Muscle of arm (tissue), 12 donors: ENCODE results near the gene GPC6. TPM values are rescaled to one million over a fixed set of nuclear protein-coding genes. Genes with fewer than 3 reads are reported as not detected.
"Not testable (repeated sequence)": the region's sequence is repeated elsewhere in the genome, so short reads cannot be mapped to it uniquely, and the experiment has no call there.

Experiments used
- DNase-seq: peaks from one replicate; pipeline ENCODE4 v3.0.0-alpha.2; 2013
- polyA plus RNA-seq, 12 donors: library from polyadenylated mRNA; unstranded; fragments of 120-200 nt; gene quantifications; one replicate each; pipeline ENCODE4 v1.2.1, GENCODE V29; 2013; ENCODE audit not compliant: insufficient read length in 12 of 12

The GPC6 gene
- polyA plus RNA-seq, 12 donors: 11.5 to 24.7 (median 15.3) TPM; not detected in 1

- DNase-seq: no peak
Measured at GRCh38 chr13:93316841-93317240, 90.2 kb downstream of the GPC6 start.

GRCh38 chr13:93318534-93319254 lies 92.1 kb downstream of the GPC6 start:
- DNase-seq: no peak

GRCh38 chr13:93320942-93321341 lies 94.3 kb downstream of the GPC6 start:
- no peak for DNase-seq

DNA sequence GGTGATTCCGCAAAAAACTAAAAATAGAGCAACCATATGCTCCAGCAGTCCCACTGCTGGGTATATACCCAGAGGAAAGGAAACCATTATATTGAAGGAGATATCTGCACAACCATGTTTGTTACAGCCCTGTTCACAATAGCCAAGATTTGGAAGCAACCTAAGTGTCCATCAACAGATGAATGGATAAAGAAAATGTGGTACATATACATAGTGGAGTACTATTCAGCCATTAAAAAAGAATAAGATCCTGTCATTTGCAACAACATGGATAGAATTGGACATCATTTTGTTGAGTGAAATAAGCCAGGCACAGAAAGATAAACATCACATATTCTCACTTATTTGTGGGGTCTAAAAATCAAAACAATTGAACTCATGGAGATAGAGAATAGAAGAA lies 97.3 kb downstream of the GPC6 start:
- DNase-seq: not testable (repeated sequence)

GRCh38 chr13:93325303-93326233 lies 99.0 kb downstream of the GPC6 start:
- no peak for DNase-seq

- no peak for DNase-seq
Measured at GRCh38 chr13:93326234-93326811, 99.7 kb downstream of the GPC6 start.

GRCh38 chr13:93328943-93329342 lies 102.3 kb downstream of the GPC6 start:
- DNase-seq: no peak

DNA sequence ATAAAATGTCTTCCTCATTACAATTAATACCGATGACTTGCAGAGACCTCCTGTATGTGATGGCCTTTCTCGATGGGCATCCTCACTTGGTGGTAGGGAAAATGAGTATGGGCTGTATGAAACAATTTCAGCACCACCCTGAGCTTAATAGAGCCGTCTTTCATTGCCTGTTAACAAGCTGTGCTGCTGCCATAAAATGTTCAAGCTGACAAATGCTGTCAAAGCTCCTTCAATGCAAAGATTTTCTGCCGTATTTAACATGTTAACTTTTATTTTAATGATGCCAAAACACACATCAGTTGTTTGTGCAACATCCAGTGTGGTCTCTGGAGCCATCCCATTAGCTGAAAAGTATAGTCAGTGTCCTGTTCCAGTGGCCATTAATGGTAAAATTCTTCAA lies 110.1 kb downstream of the GPC6 start:
- DNase-seq: no peak

DNA sequence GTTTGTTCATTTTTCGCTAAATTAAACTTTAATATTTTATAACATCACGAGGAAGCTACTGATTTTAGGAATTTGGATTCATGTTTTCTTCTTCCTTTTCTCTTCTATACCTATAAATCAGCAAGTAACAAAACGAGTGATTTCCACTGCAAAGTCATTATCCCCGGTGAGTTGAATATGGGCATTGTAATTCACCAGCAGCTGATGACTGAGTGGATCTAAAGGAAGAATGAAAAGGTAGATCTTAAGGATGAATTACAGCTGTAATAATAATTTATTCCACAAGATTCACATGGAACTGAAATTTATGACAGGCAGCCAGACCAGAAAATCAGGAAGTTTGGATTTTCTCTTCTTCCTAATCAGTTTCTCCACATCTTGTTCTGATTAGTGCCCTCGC lies 111.4 kb downstream of the GPC6 start:
- DNase-seq: no peak

DNA sequence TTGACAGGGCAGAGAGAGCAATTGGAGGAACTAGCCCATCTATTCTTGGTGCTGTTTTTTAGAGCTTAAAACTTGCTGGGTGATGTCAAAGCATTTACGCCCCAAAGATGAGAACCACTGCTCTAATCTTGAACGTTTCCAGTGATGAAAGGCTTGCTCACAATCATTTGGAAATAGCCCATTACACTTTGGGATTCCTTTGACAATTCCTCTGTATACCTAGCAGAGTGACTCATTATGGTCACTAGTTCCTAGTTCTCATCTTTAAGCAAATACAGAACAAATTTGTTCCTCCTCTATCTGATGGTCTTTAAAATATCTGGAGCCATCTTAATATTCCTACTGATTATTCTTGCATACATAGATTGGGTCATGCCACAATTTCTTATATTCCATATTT lies 112.3 kb downstream of the GPC6 start:
- DNase-seq: no peak

DNA sequence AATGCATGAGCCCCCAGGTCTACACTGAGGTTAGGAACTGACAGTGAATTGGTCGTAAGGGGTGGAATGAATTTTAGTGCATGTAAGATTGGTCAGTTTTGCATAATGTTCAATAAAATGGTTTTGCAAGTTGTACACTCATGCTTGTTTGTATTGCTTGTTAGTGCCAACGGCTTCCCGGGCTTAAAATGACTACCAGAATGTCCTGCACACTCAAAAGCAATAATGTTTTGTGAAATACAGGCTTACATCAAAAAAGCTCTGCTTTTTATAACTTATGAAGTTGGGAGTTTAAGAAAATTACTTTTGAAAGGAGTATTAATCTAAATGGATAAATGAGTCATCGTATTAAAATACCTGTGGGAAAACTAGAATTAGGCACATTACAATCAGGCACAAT lies 112.9 kb downstream of the GPC6 start:
- no peak for DNase-seq

DNA sequence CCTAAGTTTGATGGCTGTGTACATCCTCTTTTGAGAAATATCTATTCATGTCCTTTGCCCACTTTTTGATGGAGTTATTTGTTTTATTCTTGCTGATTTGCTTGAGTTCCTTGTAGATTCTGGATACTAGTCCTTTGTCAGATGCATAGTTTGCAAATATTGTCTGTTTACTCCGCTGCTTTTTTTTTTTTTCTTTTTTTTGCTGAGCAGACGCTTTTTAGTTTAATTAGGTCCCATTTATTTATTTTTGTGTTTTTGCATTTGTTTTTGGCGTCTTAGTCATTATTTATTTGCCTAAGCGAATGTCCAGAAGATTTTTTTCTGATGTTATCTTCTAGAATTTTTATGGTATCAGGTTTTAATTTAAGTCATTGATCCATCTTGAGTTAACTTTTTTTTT lies 114.9 kb downstream of the GPC6 start:
- DNase-seq: no peak

DNA sequence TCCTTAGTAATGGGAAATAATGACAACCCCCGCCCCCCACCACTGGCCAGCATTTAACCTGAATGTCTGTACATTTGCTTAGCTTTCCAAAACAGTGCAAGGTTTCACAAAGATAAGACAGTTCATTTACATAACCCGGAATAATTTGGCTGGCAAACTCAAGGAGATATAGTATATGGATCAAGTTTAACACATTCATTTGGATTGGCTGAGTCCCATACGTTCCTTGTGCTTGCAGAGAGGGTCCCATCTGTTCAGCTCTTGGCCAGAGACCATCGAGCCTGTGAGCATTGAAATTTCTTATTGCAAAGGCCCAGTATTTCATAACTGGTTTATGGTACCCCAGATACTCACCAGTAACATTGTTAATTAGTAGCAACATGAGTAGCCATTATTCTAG lies 116.5 kb downstream of the GPC6 start:
- DNase-seq: no peak

DNA sequence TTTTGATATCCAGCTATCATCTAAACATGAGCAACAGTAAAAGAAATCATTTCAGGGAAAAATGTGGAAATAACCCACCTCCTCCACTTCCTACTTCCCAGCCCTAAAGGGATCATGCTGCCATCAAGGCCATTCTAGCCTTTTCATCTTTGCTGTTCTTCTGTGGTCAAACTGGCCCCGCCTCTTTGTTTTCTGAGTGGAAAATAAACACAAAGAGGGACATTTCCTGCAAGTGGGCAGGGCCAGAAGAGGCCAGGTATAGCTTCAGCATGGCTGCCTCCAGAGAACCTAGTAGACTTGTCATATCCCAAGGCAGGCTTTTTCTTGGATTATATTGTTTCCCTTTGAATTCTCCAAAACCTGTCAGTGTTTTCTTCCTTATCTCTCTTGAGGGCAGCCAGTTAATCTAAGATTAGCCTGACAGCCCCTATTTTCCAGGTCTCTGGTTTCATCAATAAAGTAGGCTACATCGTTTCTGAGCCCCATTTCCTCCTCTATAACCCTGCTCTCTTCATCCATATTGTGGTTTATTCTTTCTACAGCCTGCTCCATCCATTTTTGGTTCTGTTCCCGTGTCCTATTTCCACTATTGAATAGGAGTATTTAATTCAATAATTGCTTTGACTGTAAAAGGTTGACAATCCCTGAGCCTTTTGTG lies 117.6 kb downstream of the GPC6 start:
- no peak for DNase-seq

GRCh38 chr13:93345024-93345423 lies 118.4 kb downstream of the GPC6 start:
- no peak for DNase-seq

GRCh38 chr13:93345770-93346169 lies 119.2 kb downstream of the GPC6 start:
- DNase-seq: no peak

DNA sequence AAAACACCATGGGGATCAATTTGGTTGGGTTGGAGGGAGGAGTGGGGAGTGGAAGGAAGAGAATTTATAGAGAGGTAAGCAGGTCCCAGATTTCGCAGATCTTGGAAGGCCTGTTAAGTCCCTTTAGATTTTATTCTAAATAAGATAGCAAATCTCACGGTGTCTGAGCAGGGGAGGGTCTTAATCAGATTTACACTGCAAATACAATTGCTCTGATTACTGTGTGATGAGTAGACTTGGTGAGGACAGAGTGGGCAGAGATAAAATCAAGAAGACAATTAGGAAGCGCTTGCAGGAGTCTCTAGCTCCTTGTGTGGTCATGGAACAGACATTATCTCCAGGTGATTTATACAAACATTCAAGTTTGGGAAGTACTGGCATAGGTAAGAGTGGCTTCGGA lies 126.0 kb downstream of the GPC6 start:
- no peak for DNase-seq

DNA sequence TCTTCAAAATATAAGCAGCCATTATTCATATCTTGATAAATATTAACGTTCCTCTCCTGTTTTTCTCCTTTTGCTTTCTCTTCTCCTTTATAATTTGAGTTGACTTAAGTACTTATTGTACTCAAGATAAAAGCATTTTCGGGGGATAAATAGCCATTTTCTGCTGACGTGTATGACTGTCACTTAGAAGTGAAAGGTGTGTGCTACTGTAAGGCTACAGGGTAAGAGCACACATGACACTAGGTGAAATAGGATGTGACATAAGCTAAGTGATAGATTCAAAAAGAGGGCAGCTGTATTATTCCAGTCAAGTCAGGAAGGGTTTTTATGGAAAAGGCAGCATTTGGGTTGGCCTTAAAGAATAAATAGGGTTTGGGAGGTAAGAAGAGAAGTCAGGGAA lies 128.5 kb downstream of the GPC6 start:
- DNase-seq: no peak

DNA sequence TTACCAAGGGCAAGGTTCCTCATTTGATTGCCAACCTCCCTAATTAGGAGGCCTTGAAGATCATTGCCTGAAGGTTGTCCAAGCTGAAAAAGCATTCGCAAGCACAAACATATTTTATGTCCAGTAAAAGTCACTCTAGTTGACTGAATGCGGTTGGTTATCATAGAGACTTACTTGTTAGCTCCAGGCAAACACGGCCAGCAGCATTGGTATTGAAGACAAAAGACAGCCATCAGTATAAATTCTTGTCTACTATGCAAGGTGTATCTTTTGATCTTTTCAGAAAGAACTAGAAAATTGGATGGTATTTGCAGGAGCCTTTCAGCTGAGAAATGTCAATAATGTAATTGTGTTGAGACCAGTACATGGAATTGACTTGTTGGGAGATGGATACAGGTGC lies 129.9 kb downstream of the GPC6 start:
- DNase-seq: no peak

DNA sequence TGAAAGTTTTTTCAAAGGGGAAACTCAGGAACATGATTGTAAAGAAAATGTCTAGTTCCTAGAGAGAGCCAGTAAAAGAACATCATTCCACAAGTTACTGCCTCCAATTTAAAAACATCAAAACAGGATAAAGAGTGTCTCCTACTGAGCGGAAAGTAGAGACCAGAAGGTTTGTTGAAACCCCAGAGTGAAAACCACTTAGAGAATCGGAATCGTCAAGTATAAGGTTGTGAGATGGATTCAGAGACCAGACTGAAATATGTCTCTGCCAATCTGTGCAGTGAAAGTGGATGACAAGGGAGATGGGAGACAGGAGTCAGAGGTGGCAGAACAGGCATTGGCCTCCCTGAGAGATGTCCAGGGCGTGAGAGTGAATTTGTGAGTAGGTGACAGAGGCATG lies 133.4 kb downstream of the GPC6 start:
- DNase-seq: no peak

DNA sequence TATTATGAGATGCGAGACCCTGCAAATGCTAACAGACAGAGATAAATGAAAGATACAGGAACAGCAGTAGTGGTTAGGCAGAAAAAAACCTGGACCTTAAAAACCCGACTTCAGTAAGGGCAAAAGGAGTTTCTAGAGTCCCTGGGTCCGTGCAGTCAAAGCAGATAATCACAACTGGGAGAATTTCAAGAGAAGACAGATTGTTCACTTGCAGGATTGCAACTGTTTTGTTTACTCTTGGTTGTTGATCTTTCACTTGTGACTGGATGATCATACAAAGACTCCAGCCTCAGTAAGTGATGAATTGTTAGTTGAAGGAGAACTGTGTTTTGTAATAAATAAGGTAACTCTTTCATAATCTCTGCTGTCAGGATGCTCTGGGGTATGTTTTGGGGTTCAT lies 135.1 kb downstream of the GPC6 start:
- no peak for DNase-seq

DNA sequence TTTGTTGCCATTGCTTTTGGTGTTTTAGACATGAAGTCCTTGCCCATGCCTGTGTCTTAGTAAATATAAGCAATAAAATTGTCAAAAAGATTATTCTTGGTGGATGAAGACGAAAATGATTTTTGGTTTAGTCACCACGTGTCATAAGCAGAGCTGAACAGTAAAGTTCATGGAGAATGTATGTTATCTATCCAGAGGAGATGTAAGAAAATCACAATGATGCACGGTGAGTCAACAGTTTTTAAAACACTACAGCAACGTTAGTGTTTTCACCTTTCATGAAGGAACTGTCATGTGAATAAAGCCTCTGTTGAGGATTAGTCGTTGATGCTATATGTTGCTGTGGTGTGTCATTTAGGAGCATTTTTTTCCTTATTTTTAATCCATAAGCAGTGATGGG lies 137.6 kb downstream of the GPC6 start:
- no peak for DNase-seq
